GM18499 (cell line): Measurements from ENCODE around the gene NPHS2.

ENCODE experiments used
- ATAC-seq: cut with Tn5 transposase; IDR thresholded peaks from one replicate; pipeline ENCODE4 v1.9.1; 2021; ENCODE audit warnings: moderate number of reproducible peaks; ENCODE audit not compliant: insufficient read depth, unreplicated experiment

Gene NPHS2

DNA sequence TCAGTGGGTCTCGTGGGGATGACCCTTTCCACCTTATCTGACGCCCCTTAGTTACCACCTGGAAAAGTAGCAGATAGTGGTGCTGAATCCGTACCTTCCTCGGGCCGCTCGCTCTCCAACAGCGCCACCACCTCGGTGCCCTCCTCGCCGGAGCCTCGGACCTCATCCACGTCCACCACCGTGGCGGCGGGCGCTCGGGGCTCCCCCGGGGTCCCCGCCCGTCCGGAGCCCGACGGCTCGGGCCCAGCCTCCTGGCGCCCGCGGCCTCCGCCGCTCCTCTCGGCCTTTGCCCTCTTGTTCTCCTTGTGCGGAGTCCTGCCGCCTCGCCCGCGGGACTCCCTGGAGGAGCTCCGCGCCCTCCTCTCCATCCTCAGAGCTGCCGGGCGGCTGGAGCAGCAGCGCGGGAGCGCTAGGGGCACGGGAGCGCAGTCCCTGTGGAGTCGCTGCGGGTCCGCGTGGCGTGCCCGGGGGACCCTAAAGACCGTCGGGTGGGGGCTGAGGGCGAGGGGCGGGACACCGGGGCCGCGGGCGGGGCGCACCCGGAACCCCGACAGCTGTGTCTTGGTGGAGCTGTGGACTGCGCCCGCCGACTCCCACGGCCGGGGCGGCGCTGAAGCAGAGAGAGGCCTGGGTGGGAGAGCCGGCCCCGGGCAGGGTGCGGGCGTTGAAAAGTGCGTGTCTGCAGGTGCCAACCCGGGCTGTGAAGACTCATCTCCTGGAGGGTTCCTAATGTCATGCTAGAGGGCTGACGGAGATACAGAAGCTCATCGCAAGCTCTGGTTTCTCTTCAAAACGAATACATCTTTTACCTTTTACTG, at the start of gene NPHS2:
TSS of gene NPHS2 (minus strand) at position 452 of the 818 bp plus-strand sequence. CDS start at position 368, 84 bp downstream.
- no peak for ATAC-seq

DNA sequence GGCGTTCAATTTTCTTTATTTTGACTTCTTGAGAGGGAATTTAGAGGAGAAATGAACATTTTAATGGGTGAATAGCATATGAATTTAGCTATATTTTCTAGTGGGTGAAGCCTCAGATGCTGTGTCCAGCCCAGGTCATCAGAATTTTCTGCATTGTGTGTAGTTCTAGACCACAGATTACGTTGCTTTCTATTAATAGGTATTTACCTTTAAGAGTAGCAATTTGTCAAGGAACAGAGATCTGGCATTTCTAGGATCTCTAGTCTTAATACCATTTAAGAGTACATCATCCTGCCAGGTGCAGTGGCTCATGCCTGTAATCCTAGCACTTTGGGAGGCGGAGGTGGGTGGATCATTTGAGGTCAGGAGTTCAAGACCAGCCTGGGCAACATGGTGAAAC, 36.6 kb upstream of the NPHS2 start:
- no peak for ATAC-seq

- ATAC-seq: no peak
These were observed 25.3 kb upstream of the NPHS2 start for GRCh38 chr1:179601093-179601492.

DNA sequence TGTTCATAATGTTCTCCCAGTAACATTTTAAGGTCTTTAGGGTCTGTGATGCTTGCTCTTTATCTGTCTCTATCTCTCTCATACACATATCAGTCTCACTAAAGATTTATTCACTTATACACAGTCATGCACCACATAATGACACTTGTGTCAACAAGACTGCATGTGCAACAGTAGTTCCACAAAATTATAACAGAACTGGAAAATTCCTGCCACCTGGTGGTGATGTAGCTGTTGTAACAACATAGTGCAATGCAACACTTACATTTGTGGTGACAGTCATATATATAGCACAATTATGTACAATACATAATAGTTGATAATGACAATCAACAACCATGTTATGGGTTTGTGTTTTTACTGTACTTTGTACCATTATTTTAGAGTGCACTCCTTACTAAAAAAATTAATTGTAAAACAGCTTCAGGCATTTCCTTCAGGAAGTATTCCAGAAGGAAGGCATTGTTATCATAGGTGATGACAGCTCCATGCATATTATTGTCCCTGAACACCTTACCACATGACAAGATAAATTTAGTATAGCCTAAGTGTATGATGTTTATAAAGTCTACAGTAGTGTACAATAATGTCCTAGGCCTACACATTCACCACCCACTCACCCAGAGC, 24.0 kb upstream of the NPHS2 start:
- no peak for ATAC-seq

- ATAC-seq: no peak
These were observed 22.9 kb upstream of the NPHS2 start for GRCh38 chr1:179598631-179599030.

GRCh38 chr1:179591592-179592580, 16.1 kb upstream of the NPHS2 start, which contains the start of gene TDRD5:
TSS of gene TDRD5 (plus strand) at chr1:179591832. CDS start at chr1:179592616, 784 bp downstream.
- ATAC-seq: no peak

- no peak for ATAC-seq
These were observed 15.5 kb upstream of the NPHS2 start for GRCh38 chr1:179591253-179591591.

DNA sequence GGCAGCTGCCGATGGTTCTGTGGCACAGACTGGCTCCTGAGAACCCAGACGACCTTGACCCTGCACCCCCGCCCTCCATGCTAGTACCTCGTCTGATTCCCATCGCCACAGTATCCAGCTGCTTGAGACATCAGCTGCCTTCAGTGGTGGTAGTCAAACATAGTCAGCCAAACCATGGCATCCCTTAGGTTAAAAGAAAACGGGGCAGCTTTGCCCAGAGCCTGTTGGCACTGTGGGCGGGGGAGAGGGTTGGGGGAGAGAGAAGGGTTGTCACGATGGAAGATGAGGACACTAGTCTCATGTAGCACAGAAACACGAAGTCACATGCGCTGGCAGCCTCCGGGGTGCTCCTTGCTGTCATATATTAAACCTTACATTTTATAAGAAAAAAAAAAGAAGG, 14.9 kb upstream of the NPHS2 start:
- ATAC-seq: no peak

GRCh38 chr1:179589509-179589908, 13.8 kb upstream of the NPHS2 start:
- no peak for ATAC-seq

DNA sequence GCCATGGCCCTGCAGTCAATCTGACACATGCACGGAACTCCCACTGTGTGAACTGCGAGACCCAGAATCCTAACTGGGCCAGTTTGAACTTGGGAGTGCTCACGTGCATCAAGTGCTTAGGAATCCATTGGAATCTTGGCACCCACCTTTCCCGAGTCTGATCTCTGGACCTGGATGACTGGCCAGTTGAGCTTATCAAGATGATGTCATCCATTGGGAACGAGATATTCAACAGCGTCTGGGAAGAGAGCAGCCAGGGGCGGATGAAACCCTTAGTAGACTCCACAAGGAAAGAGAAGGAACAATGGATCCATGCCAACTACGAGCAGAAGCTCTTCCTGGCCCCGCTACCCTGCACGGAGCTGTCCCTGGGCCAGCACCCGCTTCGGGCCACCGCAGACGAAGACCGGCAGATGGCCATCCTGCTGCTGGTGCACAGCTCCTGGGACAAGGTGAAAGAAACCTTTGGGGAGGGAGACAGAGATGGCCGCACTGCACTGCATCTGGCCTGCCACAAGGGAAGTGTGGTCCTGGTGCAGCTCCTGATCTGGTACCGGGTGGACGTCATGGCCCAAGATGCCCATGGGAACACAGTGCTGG, 12.8 kb upstream of the NPHS2 start:
- ATAC-seq: no peak

- ATAC-seq: no peak
These were observed 11.6 kb upstream of the NPHS2 start for GRCh38 chr1:179587336-179587735.

DNA sequence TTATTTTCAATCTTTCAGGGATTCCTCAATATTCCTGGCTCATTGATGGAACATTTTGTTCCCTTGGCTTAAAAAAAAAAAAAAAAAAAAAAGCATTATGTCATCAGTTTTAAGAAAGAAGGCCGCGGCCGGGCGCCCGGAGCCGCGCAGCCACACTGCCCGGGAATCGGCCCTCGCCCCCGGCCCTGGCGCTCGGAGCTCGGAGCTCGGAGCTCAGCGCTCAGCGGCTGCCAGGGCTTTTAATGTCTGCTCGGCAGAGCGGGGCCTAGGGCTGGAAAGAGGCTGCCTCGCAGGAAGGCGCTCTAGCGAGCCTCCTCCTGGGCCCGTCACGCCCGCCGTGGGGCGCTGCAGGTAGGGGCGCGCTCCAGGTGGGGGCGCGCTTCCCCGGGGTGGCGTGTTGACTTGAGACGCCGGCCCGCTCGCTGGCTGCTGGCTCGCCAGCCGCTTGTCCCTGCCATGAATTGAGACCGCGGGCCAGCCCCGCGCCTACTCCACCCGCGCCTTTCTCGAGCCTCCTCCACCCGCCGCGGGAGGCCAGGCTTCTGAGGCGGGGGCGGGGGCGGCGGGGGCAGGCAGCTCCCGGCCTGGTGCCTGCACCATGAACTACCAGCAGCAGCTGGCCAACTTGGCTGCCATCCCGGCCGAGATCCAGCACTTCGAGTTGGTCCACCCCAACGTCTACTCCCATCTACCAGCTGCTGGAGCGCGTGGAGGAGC, 10.5 kb upstream of the NPHS2 start:
- ATAC-seq: no peak

- no peak for ATAC-seq
These were observed 8.1 kb upstream of the NPHS2 start for GRCh38 chr1:179583771-179584320.

GRCh38 chr1:179576509-179576908, 761 bp upstream of the NPHS2 start:
- ATAC-seq: no peak

DNA sequence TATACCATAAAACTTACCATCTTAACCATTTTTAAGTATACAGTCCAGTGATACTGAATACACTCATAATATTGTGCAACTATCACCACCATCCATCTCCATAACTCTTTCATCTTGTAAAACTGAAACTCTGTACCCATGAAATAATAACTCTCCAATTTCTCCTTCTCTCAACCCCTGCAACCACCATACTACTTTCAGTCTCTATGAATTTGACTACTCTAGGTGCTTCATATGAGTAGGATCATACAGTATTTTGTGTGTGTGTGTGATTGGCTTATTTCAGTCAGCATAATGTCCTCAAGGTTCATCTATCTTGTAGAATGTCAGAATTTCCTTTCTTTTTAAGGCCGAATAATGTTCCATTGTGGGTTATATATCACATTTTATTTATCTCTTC, 17.7 kb downstream of the NPHS2 start:
- no peak for ATAC-seq

DNA sequence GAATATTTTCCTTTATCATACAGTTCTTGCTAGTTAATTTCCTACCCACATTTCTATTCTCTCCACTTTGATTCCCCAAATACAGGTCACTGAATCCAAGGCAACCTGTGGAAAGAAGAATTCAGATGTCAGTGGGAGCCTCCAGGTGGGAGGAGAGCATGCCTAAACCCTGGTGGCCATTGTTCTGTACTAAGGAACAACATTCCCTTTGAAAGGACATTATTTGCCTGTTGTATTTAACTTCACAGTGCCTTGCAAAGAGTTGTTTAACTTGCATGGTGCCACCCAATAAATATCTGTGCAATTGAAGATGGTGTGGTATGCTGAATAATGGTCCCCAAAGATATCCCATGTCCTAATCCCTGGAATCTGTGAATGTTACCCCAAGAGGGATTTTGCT, 21.3 kb downstream of the NPHS2 start:
- no peak for ATAC-seq

- ATAC-seq: peak; percentile 68
These were observed 24.7 kb downstream of the NPHS2 start for GRCh38 chr1:179550746-179551682.

- no peak for ATAC-seq
These were observed 26.4 kb downstream of the NPHS2 start for GRCh38 chr1:179549368-179549700.
